GM19193 (cell line): Measurements from ENCODE around the gene MDFI.

Experiments
- POLR2A ChIP-seq: IDR thresholded peaks from 4 replicates; pipeline ENCODE4 v1.6.1; 2011; ENCODE audit not compliant: insufficient read depth, insufficient read length; ENCODE audit errors: extremely low read depth

Gene MDFI

DNA sequence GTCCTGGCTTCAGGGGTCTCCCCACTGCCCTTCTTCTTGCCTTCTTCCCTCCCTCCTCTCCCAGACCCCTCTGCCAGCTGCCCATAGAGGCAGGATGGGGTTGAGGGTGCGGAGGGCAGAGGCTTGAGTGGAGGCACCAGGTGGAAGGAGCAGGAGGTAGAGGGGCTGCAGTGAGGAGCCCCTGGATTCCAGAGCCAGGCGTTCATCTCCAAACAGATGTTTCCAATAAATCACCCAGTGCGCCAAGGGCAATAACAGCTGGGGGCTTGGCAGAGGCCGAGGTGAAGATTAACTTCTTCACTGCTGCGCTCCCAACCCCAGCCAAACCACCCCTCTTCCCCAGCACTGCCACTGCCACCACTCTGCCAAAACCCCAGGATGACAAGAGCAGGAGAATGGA lies 10.7 kb downstream of the MDFI start:
- no peak for TF ChIP-seq POLR2A

DNA sequence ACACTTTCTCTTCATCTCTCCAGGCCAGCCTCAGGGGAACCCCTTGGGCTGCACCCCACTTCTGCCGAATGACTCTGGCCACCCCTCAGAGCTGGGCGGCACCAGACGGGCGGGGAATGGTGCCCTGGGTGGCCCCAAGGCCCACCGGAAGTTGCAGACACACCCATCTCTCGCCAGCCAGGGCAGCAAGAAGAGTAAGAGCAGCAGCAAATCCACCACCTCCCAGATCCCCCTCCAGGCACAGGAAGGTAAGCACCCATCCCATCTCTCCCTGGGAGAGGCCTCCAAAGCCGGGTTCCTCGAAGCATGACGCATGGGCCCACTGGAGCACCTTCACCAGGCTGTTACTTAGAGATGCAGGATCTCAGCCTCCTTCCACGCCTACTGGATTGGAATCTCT lies 11.3 kb downstream of the MDFI start:
- TF ChIP-seq POLR2A = no peak

DNA sequence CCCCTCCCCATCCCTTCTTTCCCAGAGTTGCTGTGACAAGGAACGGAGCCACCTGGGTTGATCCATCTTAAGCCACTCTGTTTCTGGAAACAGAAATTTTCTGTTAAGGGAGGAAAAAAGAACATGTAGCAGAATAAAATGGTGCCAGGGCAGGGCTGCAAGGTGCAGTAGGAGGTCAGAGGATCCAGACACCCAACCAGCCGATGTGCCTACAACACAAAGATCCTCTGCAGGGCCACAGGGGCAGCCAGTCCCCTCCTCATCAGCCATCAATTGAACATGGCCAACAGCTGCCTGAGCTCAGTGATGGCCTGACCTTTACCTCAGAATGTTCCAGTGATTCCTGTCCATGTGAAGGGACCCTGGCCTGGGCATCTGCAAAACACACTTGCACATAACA lies 11.9 kb downstream of the MDFI start:
- no peak for TF ChIP-seq POLR2A

DNA sequence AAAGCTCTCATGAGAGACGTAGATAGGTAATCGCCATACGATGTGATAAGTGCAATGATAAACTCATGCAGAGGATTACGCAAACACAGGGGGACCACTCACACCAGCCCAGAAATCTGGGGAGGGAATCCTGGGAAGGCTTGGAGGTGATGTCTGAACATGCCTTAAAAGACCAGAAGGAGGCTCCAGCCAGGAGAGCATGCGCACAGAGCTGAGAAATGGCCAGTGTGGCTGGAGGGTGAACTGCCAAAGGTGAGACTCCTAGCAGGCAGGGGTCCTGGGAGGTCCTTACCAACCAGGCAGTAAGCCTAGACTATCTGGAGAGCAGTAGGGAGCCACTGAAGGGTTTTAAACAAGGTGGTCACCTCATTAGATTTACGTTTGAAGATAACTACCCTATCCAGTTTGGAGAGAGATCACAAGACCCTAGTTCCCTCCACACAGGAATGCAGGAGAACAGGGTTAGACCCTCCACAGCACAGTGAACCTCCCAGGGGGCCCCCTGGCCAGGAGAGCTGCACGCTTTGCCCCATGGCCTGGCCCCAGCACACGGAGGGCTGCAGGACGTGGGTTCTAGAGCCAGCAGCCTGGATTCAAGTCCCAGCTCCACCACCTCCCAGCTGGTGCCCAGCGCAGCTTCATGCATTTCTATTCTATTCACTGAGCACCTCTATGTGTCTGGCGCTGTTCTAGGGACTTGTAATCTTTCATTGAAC lies 13.1 kb downstream of the MDFI start:
- no peak for TF ChIP-seq POLR2A

DNA sequence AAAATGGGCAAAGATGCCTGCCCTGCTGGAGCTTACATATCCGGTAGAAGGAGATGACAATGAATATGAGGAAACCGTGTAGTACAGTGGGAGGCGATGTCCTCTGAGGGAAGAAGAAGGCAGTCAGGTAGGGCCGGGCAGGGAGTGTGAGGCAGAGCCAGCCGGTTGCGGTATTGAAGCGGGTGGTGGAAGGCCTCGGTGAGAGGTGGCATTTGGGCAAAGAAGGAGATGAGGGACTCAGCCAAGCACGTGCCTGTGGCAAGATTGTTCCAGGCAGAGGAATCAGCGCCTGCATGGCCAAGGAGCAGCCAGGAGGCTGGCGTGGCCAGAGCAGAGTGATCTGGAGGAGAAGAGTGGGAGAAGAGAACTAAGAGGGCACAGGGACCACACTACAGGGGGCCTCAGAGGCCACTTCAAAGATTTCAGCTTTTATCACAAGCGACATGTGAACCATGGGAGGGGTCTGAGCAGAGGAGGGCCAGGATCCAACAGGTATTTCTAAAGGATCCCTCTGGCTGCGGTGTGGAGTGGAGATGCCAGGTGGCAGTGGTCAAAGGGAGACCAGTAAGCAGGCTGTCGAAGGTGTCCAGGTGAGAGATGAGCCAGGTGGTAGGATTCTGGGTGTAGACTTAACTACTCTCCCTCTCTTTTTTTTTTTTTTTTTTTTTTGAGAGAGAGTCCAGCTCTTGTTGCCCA lies 13.8 kb downstream of the MDFI start:
- TF ChIP-seq POLR2A = no peak

DNA sequence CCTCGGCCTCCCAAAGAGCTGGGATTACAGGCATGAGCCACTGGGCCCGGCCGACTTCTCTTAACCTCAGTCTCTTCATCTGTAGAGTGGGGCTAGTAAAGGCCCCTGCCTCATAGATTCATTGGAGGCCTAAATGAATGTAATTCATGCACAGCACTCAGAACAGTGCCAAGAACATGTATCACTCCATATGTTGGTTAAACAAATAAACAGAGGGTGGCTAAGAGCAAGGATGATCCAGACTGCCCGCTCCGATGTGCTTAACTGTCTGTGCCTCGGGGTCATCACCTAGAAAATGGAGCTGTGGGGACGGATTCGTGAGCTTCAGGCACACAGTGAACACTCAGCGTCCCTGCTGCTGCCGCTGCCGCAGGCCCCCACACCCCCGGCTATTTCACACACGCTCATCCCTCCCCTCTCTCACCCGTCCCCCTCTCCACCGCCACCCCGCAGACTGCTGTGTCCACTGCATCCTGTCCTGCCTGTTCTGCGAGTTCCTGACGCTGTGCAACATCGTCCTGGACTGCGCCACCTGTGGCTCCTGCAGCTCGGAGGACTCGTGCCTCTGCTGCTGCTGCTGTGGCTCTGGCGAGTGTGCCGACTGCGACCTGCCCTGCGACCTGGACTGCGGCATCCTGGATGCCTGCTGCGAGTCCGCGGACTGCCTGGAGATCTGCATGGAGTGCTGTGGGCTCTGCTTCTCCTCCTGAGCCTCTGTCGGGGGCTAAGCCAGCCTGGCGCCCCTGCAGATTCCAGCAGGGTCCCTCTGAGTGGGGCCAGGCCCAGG lies 14.8 kb downstream of the MDFI start:
- TF ChIP-seq POLR2A = no peak

DNA sequence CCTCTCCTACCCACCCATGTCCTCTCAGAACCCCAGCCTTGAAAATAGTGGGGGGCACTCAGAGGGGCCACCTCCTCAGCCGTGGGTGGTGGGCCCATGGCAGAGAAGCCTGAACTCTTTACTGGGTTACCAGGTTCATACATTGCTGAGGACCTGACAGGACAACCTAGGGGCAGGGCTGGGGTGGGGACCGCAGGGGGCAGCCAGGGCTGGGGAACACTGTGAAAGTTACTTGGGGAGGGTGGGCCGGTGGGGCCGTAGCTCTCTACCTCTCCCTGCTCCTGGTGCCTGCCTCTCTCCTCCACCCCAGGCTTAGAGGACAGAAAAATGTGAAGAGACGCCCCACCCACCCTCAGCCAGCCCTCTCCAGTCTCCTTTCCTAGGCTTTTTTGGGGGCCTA lies 15.4 kb downstream of the MDFI start:
- no peak for TF ChIP-seq POLR2A

DNA sequence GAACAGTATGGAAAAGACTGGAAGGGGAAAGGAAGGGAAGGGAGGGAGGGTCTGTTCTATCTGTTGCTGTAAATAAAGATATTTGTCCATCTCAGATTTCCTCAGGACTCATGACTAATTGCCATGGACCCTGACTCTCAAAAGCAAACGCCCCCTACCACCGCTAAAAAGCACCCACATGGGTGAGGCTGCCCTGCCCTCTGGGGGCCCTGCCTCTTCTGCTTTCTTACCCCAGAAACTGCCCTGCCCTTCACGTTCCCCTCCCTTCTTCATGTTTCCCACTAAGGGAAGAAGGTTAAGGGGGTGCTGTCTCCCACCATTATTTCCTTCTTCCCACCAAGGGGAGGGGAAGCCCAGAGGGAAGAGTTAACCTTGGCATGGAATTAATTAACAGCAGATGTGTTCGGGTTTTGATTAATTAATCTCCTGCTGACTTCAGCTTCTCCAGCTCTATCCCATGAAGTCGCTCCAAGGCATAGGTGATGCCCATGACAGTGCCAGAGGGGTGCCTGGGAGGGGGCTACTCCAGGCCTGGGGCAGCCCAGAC lies 16.0 kb downstream of the MDFI start:
- TF ChIP-seq POLR2A = no peak

DNA sequence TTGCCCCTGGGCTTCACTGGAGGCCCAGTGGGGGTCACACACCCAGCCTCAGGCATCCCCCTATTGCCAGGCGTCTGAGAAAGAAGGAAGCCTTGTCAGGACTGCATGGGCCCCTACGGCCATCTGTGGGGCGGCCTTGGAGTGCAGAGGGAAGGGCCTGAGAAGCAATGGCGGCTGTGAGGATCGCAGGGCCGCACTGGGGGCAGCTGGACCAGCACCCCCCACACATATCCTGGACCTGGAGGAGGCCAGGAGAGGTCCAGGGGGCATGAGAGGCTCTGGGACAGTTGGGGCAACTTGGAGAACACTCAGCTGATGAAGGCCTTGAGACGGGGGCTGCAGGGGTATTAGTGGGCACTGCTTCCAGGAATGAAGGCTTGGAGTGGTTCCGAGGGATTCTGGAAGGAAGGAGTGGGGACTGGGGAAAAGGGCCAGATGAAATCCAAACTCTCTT lies 16.5 kb downstream of the MDFI start:
- no peak for TF ChIP-seq POLR2A

DNA sequence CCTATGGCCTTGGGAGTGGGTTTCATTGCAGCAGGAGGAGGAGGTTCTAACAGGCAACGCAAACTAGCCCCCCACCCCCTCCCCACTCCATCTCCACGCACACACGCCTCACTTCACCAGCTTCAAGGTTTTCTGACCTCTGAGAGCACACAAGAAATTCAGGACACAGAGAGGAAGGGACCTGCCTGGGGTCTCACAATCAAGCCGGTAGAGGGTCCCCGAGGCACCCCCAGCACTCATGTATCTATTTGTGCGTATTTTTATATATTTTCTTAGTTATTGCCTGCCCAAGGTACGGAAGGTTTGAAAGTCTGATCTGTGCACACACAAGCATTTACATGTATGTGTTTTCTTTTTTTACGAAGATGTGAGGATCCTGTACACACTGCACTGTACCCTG lies 16.9 kb downstream of the MDFI start:
- TF ChIP-seq POLR2A = no peak

DNA sequence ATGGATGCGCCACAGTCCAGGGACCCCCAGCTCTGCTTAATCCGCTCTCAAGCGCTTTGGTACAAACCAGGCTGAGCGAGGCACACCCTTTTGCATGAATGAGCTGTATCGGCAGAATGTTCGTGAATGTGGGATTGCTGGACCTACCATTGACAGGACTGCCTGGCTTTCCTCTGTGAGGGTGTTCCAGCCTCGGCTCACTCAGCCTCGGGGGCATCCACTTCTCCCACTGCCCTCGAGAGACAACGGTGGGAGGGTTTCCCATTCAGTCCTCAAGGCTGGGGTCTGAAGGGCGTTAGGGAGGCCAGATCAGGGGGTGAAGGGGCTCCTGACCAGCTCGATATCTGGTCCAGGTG lies 17.4 kb downstream of the MDFI start:
- TF ChIP-seq POLR2A = no peak

DNA sequence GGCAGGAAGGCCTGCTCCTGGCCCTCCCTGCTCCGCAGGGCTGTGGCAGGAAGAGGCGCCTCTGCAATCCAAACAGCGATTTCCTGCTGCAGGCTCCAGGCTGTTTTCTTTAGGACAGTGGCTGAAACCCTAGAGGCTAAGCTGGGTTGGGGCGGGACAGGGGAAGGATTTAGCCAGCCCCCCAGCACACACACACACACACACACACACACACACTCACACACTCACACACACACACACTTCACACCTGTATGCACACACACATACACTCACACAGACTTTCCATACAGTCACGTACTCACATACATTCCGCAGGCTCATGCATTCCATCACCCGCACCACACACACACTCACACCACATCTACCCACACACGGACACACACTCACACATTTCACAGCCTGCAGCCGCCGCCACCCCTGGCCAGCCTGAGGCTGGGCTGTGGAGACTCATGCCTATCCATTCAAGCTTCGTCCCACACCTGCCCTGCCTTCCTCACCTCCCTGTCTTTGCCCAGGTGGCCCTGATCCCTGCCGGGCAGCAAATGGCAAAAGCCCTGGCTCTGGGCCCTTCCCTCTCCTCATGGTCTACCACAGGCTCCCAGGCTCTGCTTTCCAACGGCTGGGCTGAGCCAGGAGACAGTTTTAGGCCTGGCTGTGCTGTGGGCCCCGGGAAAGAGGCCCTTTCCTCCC lies 17.9 kb downstream of the MDFI start:
- TF ChIP-seq POLR2A = no peak

DNA sequence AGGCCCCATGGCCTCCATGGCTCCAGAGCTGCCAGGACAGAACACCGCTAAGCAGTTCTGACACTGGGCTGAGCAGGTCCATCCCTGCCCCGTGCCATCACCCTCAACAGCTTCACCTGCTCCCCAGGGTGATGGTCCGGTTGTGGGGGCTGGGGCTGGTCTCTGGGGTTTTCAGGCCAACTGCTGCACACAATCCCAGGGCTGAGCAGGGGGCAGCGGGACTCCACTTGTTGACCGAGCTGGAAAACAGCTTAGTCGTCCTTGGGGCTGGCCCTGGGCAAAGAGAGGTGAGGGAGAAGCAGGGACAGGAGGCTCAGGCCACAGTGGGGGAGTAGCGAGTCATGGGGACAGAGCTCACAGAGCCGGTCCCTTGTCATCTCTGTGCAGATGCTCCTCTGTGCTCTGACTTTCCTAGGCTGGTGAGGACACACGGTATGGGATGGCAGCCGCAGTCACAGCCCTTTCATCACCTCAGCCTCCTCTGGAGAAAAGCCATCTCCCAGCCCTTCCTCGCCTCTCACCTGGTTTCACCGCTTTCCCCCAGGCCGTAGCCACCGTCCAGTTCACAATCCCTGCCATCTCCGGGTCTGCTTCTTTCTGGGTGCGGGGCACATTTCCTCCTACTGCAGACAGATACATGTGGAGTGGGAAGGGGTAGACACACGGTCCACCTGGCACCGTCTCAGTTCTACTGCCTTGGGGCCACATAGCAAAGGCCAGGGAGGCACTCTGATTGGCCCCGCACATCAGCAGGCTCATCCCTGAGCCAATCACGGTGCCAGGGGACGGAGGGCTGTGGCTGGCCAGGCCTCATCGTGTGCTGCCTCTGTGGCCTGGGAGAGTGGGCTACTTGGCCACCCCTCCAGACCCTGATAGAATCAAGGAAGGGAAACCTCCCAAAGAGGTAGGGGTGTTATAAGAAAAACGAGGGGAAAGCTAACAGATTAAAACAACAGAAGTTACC lies 19.1 kb downstream of the MDFI start:
- no peak for TF ChIP-seq POLR2A

DNA sequence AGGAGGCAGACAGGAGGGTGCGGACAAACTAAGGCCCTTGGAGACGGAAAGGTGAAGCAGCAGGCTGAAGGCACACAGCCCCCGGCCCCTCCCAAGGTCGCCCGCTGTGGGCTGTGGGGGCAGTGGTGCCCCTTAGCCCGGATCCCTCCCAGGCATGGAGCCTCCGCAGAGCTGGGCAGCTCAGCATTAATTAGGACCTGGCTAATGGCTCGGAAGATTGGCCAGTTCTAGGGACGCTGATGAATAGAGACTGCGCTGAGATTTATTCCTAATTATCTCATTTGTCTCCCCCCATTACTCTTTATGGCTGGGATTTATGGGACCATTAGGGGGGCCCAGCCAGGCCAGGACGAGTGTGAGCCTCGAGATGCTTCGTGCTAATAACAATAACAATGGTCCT lies 20.4 kb downstream of the MDFI start:
- no peak for TF ChIP-seq POLR2A
